H9 (cell line): ENCODE data around the gene KRT36. TPM values are rescaled to one million over a fixed set of nuclear protein-coding genes. Genes with fewer than 3 reads are reported as not detected.

Source experiments
- DNase-seq: peaks from one replicate; pipeline ENCODE4 v3.0.0-alpha.2; 2017
- H2AFZ ChIP-seq: one replicate; pipeline ENCODE4 v1.6.1; 2013; ENCODE audit warnings: mild to moderate bottlenecking, low read length, control low read depth, moderate library complexity
- H2AK5ac ChIP-seq: 2 replicates; pipeline ENCODE4 v1.6.1; 2013; ENCODE audit warnings: low read length, control low read depth, mixed read lengths; ENCODE audit not compliant: insufficient read length
- H2BK120ac ChIP-seq: one replicate; pipeline ENCODE4 v1.6.1; 2013; ENCODE audit warnings: low read depth, mild to moderate bottlenecking, low read length, control low read depth, inconsistent platforms; ENCODE audit not compliant: poor library complexity, severe bottlenecking
- H2BK12ac ChIP-seq: 2 replicates; pipeline ENCODE4 v1.6.1; 2013; ENCODE audit warnings: low read length, control low read depth, mixed read lengths, low read depth; ENCODE audit not compliant: insufficient read length
- H2BK15ac ChIP-seq: 2 replicates; pipeline ENCODE4 v1.6.1; 2013; ENCODE audit warnings: low read depth, low read length, control low read depth
- H2BK20ac ChIP-seq: one replicate; pipeline ENCODE4 v1.6.1; 2013; ENCODE audit warnings: low read depth, mild to moderate bottlenecking, low read length, control low read depth, inconsistent platforms; ENCODE audit not compliant: poor library complexity, severe bottlenecking
- H2BK5ac ChIP-seq: 2 replicates; pipeline ENCODE4 v1.6.1; 2013; ENCODE audit warnings: low read length, control low read depth, mixed read lengths; ENCODE audit not compliant: insufficient read length
- H3K14ac ChIP-seq: 2 replicates; pipeline ENCODE4 v1.6.1; 2013; ENCODE audit warnings: low read length, control low read depth; ENCODE audit not compliant: insufficient read depth
- H3K18ac ChIP-seq: 2 replicates; pipeline ENCODE4 v1.6.1; 2013; ENCODE audit warnings: low read depth, mild to moderate bottlenecking, mixed read lengths, low read length, control low read depth; ENCODE audit not compliant: insufficient read length
- H3K23ac ChIP-seq: 2 replicates; pipeline ENCODE4 v1.6.1; 2013; ENCODE audit warnings: low read length, control low read depth, mixed read lengths, low read depth; ENCODE audit not compliant: insufficient read length
- H3K23me2 ChIP-seq: 2 replicates; pipeline ENCODE4 v1.6.1; 2013; ENCODE audit warnings: low read depth, mild to moderate bottlenecking, mixed read lengths, low read length, control low read depth; ENCODE audit not compliant: insufficient read length, poor library complexity, severe bottlenecking
- H3K27ac ChIP-seq: 2 replicates; pipeline ENCODE4 v1.5.1; 2013; ENCODE audit warnings: low read length, control low read depth, mixed read lengths, low read depth; ENCODE audit not compliant: insufficient read length
- H3K27me3 ChIP-seq: 2 replicates; pipeline ENCODE4 v1.6.1; 2013; ENCODE audit warnings: low read length, control low read depth, inconsistent platforms; ENCODE audit not compliant: insufficient read depth
- H3K4ac ChIP-seq: 2 replicates; pipeline ENCODE4 v1.6.1; 2013; ENCODE audit warnings: low read depth, mild to moderate bottlenecking, control low read depth, inconsistent platforms, low read length, moderate library complexity
- H3K4me1 ChIP-seq: 2 replicates; pipeline ENCODE4 v1.6.1; 2013; ENCODE audit warnings: low read length, control low read depth, inconsistent platforms; ENCODE audit not compliant: insufficient read depth
- H3K4me2 ChIP-seq: 2 replicates; pipeline ENCODE4 v1.6.1; 2013; ENCODE audit warnings: low read length, control low read depth, mixed read lengths; ENCODE audit not compliant: insufficient read length, insufficient read depth
- H3K56ac ChIP-seq: 2 replicates; pipeline ENCODE4 v1.6.1; 2013; ENCODE audit warnings: low read depth, mild to moderate bottlenecking, mixed read lengths, low read length, control low read depth; ENCODE audit not compliant: insufficient read length
- H3K79me1 ChIP-seq: 2 replicates; pipeline ENCODE4 v1.6.1; 2013; ENCODE audit warnings: low read depth, mild to moderate bottlenecking, moderate library complexity, low read length, control low read depth, inconsistent platforms; ENCODE audit not compliant: insufficient read depth, poor library complexity, severe bottlenecking
- H3K79me2 ChIP-seq: 2 replicates; pipeline ENCODE4 v1.6.1; 2013; ENCODE audit warnings: low read length, control low read depth, inconsistent platforms; ENCODE audit not compliant: insufficient read depth
- H3K9ac ChIP-seq: 2 replicates; pipeline ENCODE4 v1.6.1; 2013; ENCODE audit warnings: low read length, control low read depth, mixed read lengths; ENCODE audit not compliant: insufficient read length; ENCODE audit errors: extremely low read depth
- H3K9me3 ChIP-seq: one replicate; pipeline ENCODE4 v1.6.1; 2013; ENCODE audit warnings: low read depth, low read length, inconsistent platforms; ENCODE audit not compliant: control insufficient read depth
- H3T11ph ChIP-seq: one replicate; pipeline ENCODE4 v1.6.1; 2013; ENCODE audit warnings: mild to moderate bottlenecking, low read length, control low read depth, inconsistent platforms
- H4K20me1 ChIP-seq: one replicate; pipeline ENCODE4 v1.6.1; 2013; ENCODE audit not compliant: control insufficient read depth, insufficient read length, insufficient read depth
- H4K5ac ChIP-seq: 2 replicates; pipeline ENCODE4 v1.6.1; 2013; ENCODE audit warnings: low read depth, mild to moderate bottlenecking, mixed read lengths, low read length, control low read depth; ENCODE audit not compliant: insufficient read length
- H4K8ac ChIP-seq: replicated peaks from 2 replicates; pipeline ENCODE4 v1.6.1; 2013; ENCODE audit warnings: low read length, control low read depth, mixed read lengths, low read depth; ENCODE audit not compliant: insufficient read length
- H4K91ac ChIP-seq: 2 replicates; pipeline ENCODE4 v1.6.1; 2013; ENCODE audit warnings: low read depth, mild to moderate bottlenecking, moderate library complexity, mixed read lengths, low read length, control low read depth; ENCODE audit not compliant: insufficient read length
- H3K27ac Mint-ChIP-seq, 3 experiments: 2 replicates in 2 of 3; 3 replicates in 1 of 3; pipeline ENCODE4 v1.8.0; 2020 to 2021; ENCODE audit warnings: mixed read lengths in 3 of 3, mild to moderate bottlenecking in 1 of 3, moderate library complexity in 1 of 3
- H3K27me3 Mint-ChIP-seq: 2 replicates; pipeline ENCODE4 v1.8.0; 2021; ENCODE audit warnings: low read depth, mild to moderate bottlenecking, moderate library complexity, mixed read lengths
- H3K36me3 Mint-ChIP-seq, 3 experiments: 2 replicates in 2 of 3; 3 replicates in 1 of 3; pipeline ENCODE4 v1.8.0; 2020 to 2021; ENCODE audit warnings: low read depth in 3 of 3, mixed read lengths in 3 of 3; ENCODE audit not compliant: insufficient read depth in 1 of 3
- H3K4me1 Mint-ChIP-seq, 2 experiments: 2 replicates each; pipeline ENCODE4 v1.8.0; 2020; ENCODE audit warnings: mixed read lengths in 2 of 2
- H3K4me3 Mint-ChIP-seq, 2 experiments: 2 replicates in 1 of 2; 3 replicates in 1 of 2; pipeline ENCODE4 v1.8.0; 2020 to 2021; ENCODE audit warnings: mild to moderate bottlenecking in 2 of 2, mixed read lengths in 2 of 2, moderate library complexity in 1 of 2
- H3K9me3 Mint-ChIP-seq, 2 experiments: 2 replicates in 1 of 2; 3 replicates in 1 of 2; pipeline ENCODE4 v1.8.0; 2020; ENCODE audit warnings: mild to moderate bottlenecking in 2 of 2, mixed read lengths in 2 of 2, moderate library complexity in 1 of 2
- WGBS: extraction: QIAGEN DNeasy Blood & Tissue Kit; methylation state at CpG from one replicate; pipeline ENCODE4 v1.1.7; 2013; ENCODE audit warnings: missing lambda C conversion rate, low lambda C conversion rate, mixed read lengths; ENCODE audit not compliant: insufficient read length; ENCODE audit errors: extremely low coverage; 5-methylcytosine and 5-hydroxymethylcytosine counted together
- total RNA-seq: library from RNA; stranded (reverse); gene quantifications from 2 replicates; pipeline ENCODE4 v1.2.1, GENCODE V29; 2021
- TF ChIP-seq, protein P1 (sequence below): fragments of 200-600 bp; sonication (generic); conservative IDR thresholded peaks from 3 replicates; pipeline ENCODE4 v1.8.0; 2021; ENCODE audit warnings: antibody characterized with exemption, mild to moderate bottlenecking

The KRT36 gene
- total RNA-seq, 1 experiment from 2014 or later: not detected

DNA sequence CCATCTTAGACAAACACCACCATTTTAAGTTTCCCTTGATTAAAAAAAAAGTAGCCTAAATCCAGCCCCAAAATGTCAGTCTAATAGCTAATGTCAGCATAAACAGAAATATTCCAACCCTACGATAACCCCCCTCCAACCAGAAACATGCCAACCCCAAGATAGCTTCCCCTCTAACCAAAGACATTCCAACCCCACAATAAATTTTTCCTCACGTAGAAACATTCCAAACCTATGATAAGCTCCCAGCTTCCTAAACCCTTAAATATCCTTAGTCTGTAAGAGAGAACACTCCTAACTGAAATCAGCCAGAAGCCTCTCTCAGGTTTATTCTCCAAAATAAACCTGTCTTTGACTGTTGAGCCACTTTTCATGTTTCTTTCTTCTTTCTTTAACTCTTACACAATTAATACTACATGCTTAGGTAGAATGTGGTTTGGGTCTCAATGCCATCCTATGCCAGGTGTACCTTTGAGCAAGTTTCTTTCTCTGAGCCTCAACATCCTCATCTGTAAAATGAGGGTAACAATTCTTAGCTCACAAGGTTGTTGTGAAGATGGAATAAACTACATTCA lies 38.5 kb downstream of the KRT36 start:
- Histone ChIP-seq H2BK15ac (no peak overlapping the region), H3K56ac (no peak overlapping the region), H3K18ac (no peak overlapping the region), H3K23ac (no peak overlapping the region), H2AFZ (no peak overlapping the region), H3T11ph (no peak overlapping the region), H3K4me1 (no peaks in the 10 kb centered on the region), H3K23me2 (no peaks in the 10 kb centered on the region), H2BK5ac (no peak overlapping the region), H2BK12ac (no peak overlapping the region), H3K4me2 (no peak overlapping the region), H4K5ac (no peak overlapping the region), H3K27me3 (no peaks in the 10 kb centered on the region), H2AK5ac (no peak overlapping the region), H4K8ac (no peak overlapping the region), H2BK120ac (no peak overlapping the region), H3K27ac (no peak overlapping the region), H3K4ac (no peak overlapping the region), H3K14ac (no peak overlapping the region), H3K79me2 (no peaks in the 10 kb centered on the region), H4K20me1 (no peaks in the 10 kb centered on the region), H4K91ac (no peak overlapping the region), H3K9me3 (peaks cover 12% of the 10 kb centered on the region), H3K79me1 (no peaks in the 10 kb centered on the region), H3K9ac (no peak overlapping the region), H2BK20ac (no peak overlapping the region)
- no peaks in the 10 kb centered on the region; a peak in 4 of 7 replicates for H3K36me3 Mint-ChIP-seq
- H3K4me3 Mint-ChIP-seq: no peak overlapping the region
- H3K4me1 Mint-ChIP-seq: no peaks in the 10 kb centered on the region
- WGBS: 100% methylated on average over 1 of the region's 2 CpGs
- H3K9me3 Mint-ChIP-seq: peaks cover 3 to 13% of the 10 kb centered on the region in 2 experiments
- peaks cover 8% of the 10 kb centered on the region for H3K27me3 Mint-ChIP-seq
- no peak overlapping the region for H3K27ac Mint-ChIP-seq
- DNase-seq: no peak
- TF ChIP-seq, protein P1, sequence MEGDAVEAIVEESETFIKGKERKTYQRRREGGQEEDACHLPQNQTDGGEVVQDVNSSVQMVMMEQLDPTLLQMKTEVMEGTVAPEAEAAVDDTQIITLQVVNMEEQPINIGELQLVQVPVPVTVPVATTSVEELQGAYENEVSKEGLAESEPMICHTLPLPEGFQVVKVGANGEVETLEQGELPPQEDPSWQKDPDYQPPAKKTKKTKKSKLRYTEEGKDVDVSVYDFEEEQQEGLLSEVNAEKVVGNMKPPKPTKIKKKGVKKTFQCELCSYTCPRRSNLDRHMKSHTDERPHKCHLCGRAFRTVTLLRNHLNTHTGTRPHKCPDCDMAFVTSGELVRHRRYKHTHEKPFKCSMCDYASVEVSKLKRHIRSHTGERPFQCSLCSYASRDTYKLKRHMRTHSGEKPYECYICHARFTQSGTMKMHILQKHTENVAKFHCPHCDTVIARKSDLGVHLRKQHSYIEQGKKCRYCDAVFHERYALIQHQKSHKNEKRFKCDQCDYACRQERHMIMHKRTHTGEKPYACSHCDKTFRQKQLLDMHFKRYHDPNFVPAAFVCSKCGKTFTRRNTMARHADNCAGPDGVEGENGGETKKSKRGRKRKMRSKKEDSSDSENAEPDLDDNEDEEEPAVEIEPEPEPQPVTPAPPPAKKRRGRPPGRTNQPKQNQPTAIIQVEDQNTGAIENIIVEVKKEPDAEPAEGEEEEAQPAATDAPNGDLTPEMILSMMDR: no peak
